22Rv1 (cell line): ENCODE measurements around the gene PPP1R12B.
"Not testable (repeated sequence)": the region's sequence is repeated elsewhere in the genome, so short reads cannot be mapped to it uniquely, and the experiment has no call there.

Source experiments
- ZFX ChIP-seq: fragments of 450-650 bp; IDR thresholded peaks from 2 replicates; pipeline ENCODE4 v1.6.1; 2017; ENCODE audit warnings: antibody characterized with exemption, borderline replicate concordance
- TF ChIP-seq, protein P1 (sequence below): fragments of 450-650 bp; IDR thresholded peaks from 2 replicates; pipeline ENCODE4 v1.5.1; 2017; ENCODE audit warnings: mild to moderate bottlenecking

DNA sequence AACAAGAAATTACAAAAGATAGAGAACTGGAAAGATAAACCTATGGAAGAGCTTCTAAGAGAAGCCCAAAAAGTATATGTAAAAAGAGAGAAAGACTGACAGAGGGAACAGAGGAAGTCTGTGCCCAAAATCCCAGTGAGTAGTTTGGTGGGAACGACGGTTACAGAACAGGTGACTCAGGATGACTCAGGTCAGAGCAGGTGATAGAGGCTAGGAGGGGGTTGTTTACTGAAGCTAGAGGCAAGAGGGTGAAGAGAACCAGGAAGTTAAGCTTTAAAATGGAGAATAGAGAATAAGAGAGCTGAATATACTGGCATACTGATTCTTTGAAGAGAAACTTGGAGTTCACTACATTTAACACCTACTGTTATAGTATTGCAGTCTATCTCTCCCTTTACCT lies 134.9 kb downstream of the PPP1R12B start:
- TF ChIP-seq, protein P1, sequence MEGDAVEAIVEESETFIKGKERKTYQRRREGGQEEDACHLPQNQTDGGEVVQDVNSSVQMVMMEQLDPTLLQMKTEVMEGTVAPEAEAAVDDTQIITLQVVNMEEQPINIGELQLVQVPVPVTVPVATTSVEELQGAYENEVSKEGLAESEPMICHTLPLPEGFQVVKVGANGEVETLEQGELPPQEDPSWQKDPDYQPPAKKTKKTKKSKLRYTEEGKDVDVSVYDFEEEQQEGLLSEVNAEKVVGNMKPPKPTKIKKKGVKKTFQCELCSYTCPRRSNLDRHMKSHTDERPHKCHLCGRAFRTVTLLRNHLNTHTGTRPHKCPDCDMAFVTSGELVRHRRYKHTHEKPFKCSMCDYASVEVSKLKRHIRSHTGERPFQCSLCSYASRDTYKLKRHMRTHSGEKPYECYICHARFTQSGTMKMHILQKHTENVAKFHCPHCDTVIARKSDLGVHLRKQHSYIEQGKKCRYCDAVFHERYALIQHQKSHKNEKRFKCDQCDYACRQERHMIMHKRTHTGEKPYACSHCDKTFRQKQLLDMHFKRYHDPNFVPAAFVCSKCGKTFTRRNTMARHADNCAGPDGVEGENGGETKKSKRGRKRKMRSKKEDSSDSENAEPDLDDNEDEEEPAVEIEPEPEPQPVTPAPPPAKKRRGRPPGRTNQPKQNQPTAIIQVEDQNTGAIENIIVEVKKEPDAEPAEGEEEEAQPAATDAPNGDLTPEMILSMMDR: not testable (repeated sequence)
- TF ChIP-seq ZFX: not testable (repeated sequence)
